GF-D8 (cell line): ENCODE results near the gene ANKRD66.
A peak's percentile ranks its signal among the peaks of the same experiment; 100 is the strongest.
"Not testable (repeated sequence)": the region's sequence is repeated elsewhere in the genome, so short reads cannot be mapped to it uniquely, and the experiment has no call there.

Experiments
- DNase-seq: peaks from one replicate; lab custom pipeline; 2025; lab: John Stamatoyannopoulos, UW

Gene ANKRD66

DNA sequence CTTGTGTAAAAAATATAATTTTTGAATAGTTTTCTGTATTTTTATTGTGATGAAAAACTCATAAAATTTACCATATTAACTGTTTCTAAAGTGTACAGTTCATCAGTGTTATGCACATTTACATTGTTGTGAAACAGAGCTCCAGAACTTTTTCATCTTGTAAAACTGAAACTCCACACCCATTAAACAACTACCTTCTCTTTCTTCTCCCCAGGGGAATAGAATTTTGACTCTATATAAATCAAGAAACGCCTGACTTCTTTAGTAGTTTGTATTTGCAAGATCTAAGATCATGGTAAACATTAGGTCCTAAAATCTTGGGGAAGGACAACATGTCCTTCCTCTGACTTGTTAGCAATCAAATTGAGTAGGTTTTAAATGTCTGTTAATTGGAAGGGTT is 9.1 kb downstream of the ANKRD66 start:
- no peak for DNase-seq

GRCh38 chr6:46756469-46757213 is 9.9 kb downstream of the ANKRD66 start:
- DNase-seq = no peak

GRCh38 chr6:46757214-46757596 is 10.5 kb downstream of the ANKRD66 start:
- DNase-seq = no peak

- no peak for DNase-seq
These were observed 12.4 kb downstream of the ANKRD66 start for GRCh38 chr6:46758960-46759753.

DNA sequence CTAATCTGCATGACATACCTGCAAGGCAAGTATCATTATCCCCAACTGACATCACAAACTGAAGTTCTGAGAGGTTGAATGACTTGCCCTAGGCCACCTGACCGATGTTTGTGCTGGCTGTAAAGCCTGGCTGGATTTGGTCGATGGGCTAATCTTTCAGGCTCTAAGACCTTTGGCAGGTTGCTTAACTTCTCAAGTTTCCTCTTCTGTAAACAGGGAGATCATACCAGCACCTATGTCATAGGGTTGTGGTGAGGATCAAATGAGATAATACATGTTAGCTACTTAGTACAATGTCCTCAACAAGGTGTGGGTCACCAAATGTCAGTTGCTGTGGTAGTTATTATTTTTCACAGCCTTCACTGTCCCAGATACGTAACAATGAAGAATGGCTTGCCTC is 14.2 kb downstream of the ANKRD66 start:
- DNase-seq = no peak

GRCh38 chr6:46763466-46763865 is 16.7 kb downstream of the ANKRD66 start:
- no peak for DNase-seq

DNA sequence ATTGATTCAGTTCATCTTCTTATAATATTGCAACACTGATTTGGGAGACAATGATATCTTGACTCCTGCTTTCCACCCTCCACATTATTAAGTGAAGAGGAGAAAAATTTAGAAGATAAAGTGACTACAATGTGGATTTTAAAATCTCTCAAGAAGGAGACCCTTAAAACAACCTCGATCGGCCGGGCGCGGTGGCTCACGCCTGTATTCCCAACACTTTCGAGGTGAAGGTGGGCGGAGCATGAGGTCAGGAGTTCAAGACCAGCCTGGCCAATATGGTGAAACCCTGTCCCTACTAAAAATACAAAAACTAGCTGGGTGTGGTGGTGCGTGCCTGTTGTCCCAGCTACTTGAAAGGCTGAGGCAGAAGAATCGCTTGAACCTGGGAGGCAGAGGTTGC is 17.5 kb downstream of the ANKRD66 start:
- not testable (repeated sequence) for DNase-seq

DNA sequence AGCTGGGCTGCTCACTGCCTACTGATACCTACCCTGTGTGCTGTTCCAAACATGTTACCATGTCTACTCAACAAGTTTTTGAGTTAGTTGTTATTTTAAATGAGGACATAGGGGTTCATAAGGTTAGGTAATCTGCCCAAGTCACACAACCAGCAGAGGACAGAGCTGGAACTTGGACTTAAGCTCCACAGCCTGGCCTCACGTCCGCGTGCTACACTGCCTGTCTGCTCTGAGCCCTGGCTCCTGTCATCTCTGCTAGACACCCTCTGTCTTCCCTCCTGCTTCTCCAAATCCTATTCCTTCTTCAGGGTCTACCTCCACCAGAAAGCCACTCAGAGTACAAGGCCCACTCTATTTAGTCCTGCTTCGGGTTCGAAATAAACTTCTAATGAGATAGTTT is 18.2 kb downstream of the ANKRD66 start:
- DNase-seq = no peak

DNA sequence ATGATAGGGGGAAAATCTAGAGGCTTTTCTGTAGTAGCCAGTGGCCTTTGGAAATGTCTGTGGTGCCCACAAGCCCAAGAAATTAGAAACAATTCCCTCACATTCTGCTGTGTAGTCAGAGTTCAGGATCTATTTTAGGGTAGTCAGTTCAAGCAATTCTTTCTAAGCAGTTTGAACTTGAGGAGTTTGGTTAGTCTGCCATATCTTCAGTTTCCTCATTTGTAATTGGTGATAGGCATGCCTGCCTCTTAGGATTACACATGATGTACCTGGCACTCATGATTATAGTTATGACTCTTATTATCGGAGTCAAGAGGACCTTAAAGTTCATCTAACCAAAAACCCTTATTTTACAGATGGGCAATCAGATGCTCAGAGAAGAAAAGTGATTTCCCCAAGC is 25.3 kb downstream of the ANKRD66 start:
- no peak for DNase-seq

GRCh38 chr6:46772762-46773161 is 26.0 kb downstream of the ANKRD66 start:
- peak; percentile 87 for DNase-seq

GRCh38 chr6:46773201-46773855 is 26.6 kb downstream of the ANKRD66 start:
- no peak for DNase-seq

- DNase-seq = not testable (repeated sequence)
These were observed 28.0 kb downstream of the ANKRD66 start for GRCh38 chr6:46774736-46775135.

DNA sequence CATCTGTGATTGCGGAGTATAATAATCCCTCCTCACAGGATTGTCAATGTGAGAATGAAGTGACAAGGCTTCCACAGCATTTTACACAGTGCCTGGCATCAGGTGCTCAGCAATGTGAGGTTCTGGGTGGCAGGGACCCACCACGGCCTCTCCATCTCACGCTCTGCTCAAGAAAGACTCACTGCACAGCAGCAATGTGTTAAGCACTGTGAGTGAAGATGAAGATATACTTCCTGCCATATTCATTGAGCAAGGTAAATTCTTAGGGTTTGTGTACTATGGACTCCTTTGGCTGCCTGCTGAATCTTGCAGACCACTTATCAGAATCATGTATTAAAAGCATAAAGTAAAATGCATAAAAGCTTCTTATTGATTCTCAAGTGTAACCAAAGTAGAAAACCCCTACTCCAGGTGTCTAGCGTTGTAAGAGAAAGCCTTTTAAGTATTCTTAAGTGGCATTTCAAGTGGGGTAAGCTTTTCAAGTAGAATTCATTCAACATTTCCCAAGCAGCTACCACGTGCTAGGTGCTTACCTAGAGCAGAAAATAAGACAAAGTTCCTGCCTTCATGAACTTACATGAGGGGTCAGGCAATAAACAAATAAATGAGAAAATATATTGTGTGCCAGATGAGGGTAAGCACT is 29.5 kb downstream of the ANKRD66 start:
- DNase-seq = no peak

DNA sequence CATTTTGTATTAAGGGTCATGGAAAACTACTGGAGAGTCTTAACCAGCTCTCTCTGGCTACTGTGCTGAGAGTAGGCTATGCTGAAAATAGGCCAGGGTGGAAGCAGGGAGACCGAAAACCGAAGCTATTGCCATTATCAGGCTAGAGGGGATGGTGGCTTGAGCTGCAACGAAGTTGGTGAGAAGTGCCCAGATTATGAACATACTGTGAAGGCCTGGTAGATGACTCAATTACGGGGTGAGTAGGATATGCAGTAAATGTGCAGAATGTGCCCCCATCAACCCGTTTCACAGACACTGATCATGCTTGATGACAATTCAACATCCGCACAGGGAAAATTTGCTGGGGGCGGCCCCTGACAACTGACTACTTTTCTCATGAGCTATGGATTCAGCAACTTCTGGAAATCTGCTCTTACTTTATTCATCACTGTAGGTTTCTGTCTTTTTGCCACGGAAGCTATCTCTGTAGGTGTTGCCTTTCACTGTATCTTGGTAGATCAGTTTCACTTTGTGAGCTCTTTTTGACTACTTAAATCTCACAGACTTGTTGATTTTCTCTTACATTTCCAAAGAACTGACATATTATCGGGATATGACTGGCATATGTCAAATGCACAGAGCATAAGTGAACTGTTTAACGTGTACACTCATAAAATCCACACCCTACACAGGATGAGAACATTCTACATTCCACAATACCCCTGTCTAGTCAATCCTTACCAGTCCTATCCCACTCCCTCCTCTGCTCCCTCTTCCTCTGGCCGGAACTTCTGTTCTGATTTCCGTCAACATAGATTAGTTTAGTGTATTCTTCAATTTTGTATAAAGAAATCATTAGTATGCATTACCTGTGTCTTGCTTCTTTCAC is 31.0 kb downstream of the ANKRD66 start:
- no peak for DNase-seq

- DNase-seq = peak; percentile 22
These were observed 35.0 kb downstream of the ANKRD66 start for GRCh38 chr6:46781478-46782378.

- no peak for DNase-seq
These were observed 37.8 kb downstream of the ANKRD66 start for GRCh38 chr6:46784535-46784934.

DNA sequence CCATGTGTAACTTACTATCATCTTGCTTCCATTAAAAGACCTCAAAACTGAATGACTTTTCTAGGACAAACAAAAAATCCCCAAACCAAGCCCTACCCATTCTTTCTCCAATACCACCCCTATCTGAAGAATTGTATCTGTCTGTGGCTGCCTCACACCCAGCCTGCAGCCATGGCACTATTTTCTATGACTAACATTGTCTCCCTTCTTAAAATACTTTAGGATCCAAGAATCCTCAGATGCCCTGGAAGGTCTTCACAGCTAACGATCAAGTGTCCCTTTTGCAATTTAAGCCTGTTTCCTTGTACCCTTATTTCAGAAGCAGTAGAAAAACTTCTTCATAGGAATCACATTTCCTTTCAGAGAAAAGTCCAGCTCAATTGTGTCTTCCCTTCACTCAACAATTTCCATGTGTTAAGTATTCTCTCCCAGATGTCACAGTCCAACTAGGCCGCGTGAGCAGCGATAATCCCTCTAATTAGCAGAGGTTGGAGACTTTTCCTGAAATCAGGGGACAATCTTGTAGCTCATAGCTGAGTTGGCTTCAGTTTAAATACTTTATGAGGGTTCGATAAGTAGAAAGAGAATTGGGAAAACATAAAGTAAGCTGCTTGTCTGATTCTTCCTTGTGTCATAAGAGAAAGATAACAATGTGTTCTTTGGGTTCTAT is 41.3 kb downstream of the ANKRD66 start:
- DNase-seq = no peak

- no peak for DNase-seq
These were observed 42.1 kb downstream of the ANKRD66 start for GRCh38 chr6:46788791-46789190.

GRCh38 chr6:46789434-46790354 is 43.0 kb downstream of the ANKRD66 start:
- no peak for DNase-seq
